Neural cell (in vitro differentiated cells): ENCODE results near the gene BCAS1. TPM values are rescaled to one million over a fixed set of nuclear protein-coding genes. Genes with fewer than 3 reads are reported as not detected.

Source experiments
- H2AFZ ChIP-seq: fragments of 200-600, 300-800 bp; sonication (generic), shearing (Covaris generic); 2 replicates; pipeline ENCODE4 v1.6.0; 2014; ENCODE audit warnings: low read depth, mild to moderate bottlenecking, antibody characterized with exemption, low read length, moderate library complexity
- H3F3A ChIP-seq: fragments of 200-600 bp; shearing (Covaris generic); 2 replicates; pipeline ENCODE4 v1.6.1; 2016; ENCODE audit warnings: mild to moderate bottlenecking, moderate library complexity, mixed read lengths, antibody characterized with exemption, low read length; ENCODE audit not compliant: insufficient read depth, poor library complexity, severe bottlenecking
- H3K27ac ChIP-seq: fragments of 200-600, 300-800 bp; sonication (generic), shearing (Covaris generic); 2 replicates; pipeline ENCODE4 v1.5.1; 2014; ENCODE audit warnings: mild to moderate bottlenecking, low read length, moderate library complexity
- H3K27me3 ChIP-seq: fragments of 300-800, 200-600 bp; sonication (generic), shearing (Covaris generic); 2 replicates; pipeline ENCODE4 v1.6.0; 2014; ENCODE audit warnings: mild to moderate bottlenecking, low read depth, low read length, moderate library complexity; ENCODE audit not compliant: insufficient read depth
- H3K36me3 ChIP-seq: fragments of 300-800, 200-600 bp; sonication (generic), shearing (Covaris generic); 2 replicates; pipeline ENCODE4 v1.5.1; 2014; ENCODE audit warnings: mild to moderate bottlenecking, antibody characterized with exemption, low read length, moderate library complexity; ENCODE audit not compliant: insufficient read depth
- H3K4me2 ChIP-seq: fragments of 300-800, 200-600 bp; sonication (generic), shearing (Covaris generic); 2 replicates; pipeline ENCODE4 v1.6.0; 2014; ENCODE audit warnings: mild to moderate bottlenecking, low read length
- H3K4me3 ChIP-seq: fragments of 300-800, 200-600 bp; sonication (generic), shearing (Covaris generic); 2 replicates; pipeline ENCODE4 v1.5.1; 2014; ENCODE audit warnings: mild to moderate bottlenecking, low read length, moderate library complexity
- H3K79me2 ChIP-seq: fragments of 200-600 bp; shearing (Covaris generic); replicated peaks from 2 replicates; pipeline ENCODE4 v1.6.0; 2014; ENCODE audit warnings: mild to moderate bottlenecking, low read length, moderate library complexity; ENCODE audit not compliant: insufficient read depth
- H3K9ac ChIP-seq: fragments of 300-800, 200-600 bp; sonication (generic), shearing (Covaris generic); 2 replicates; pipeline ENCODE4 v1.6.1; 2016; ENCODE audit warnings: mild to moderate bottlenecking, low read length, mixed read lengths
- H3K9me2 ChIP-seq: fragments of 200-600 bp; shearing (Covaris generic); 2 replicates; pipeline ENCODE4 v1.6.1; 2016; ENCODE audit warnings: mild to moderate bottlenecking, low read length, mixed read lengths; ENCODE audit not compliant: insufficient read depth
- H3K9me3 ChIP-seq: fragments of 200-600, 300-800 bp; sonication (generic), shearing (Covaris generic); 2 replicates; pipeline ENCODE4 v1.6.1; 2016; ENCODE audit warnings: mild to moderate bottlenecking, mixed run types, low read length, moderate library complexity, mixed read lengths
- H4K20me1 ChIP-seq: fragments of 200-600 bp; shearing (Covaris generic); 2 replicates; pipeline ENCODE4 v1.6.1; 2016; ENCODE audit warnings: mild to moderate bottlenecking, mixed run types; ENCODE audit not compliant: insufficient read depth
- CTCF ChIP-seq: fragments of 450-650 bp; IDR thresholded peaks from 2 replicates; pipeline ENCODE4 v1.5.1; 2014; ENCODE audit warnings: antibody characterized with exemption, mild to moderate bottlenecking, moderate library complexity; ENCODE audit not compliant: poor library complexity, severe bottlenecking
- EP300 ChIP-seq: fragments of 450-650 bp; conservative IDR thresholded peaks from 2 replicates; pipeline ENCODE4 v1.6.1; 2014; ENCODE audit warnings: antibody characterized with exemption, mild to moderate bottlenecking, moderate library complexity; ENCODE audit not compliant: poor library complexity, severe bottlenecking
- EZH2 ChIP-seq: fragments of 200-600, 300-800 bp; shearing (Covaris generic), sonication (generic); IDR thresholded peaks from 2 replicates; pipeline ENCODE4 v1.6.1; 2014; ENCODE audit warnings: antibody characterized with exemption, low read length, borderline replicate concordance, mild to moderate bottlenecking; ENCODE audit not compliant: insufficient read depth, poor library complexity, severe bottlenecking
- MXI1 ChIP-seq: fragments of 450-650 bp; conservative IDR thresholded peaks from 2 replicates; pipeline ENCODE4 v1.6.1; 2014; ENCODE audit warnings: antibody characterized with exemption, mild to moderate bottlenecking; ENCODE audit not compliant: poor library complexity, severe bottlenecking
- POLR2AphosphoS5 ChIP-seq: IDR thresholded peaks from 2 replicates; pipeline ENCODE4 v1.6.1; 2012
- RAD21 ChIP-seq: fragments of 450-650 bp; conservative IDR thresholded peaks from 2 replicates; pipeline ENCODE4 v1.6.1; 2014; ENCODE audit warnings: antibody characterized with exemption, mild to moderate bottlenecking, moderate library complexity
- REST ChIP-seq: IDR thresholded peaks from 2 replicates; pipeline ENCODE4 v1.6.1; 2012; ENCODE audit warnings: borderline replicate concordance
- SMC3 ChIP-seq: fragments of 450-650 bp; conservative IDR thresholded peaks from 2 replicates; pipeline ENCODE4 v1.6.1; 2014; ENCODE audit warnings: antibody characterized with exemption, mild to moderate bottlenecking, moderate library complexity; ENCODE audit not compliant: poor library complexity
- TAF1 ChIP-seq: IDR thresholded peaks from 2 replicates; pipeline ENCODE4 v1.6.1; 2012; ENCODE audit warnings: low read depth
- polyA plus RNA-seq: library from polyadenylated mRNA; depleted of rRNA; stranded (reverse); fragments of >200 nt; gene quantifications from 2 replicates; pipeline ENCODE4 v1.2.3, GENCODE V29; 2014

The BCAS1 gene
- polyA plus RNA-seq, 1 donor from 2014 or later = not detected

GRCh38 chr20:53917145-53918019 is 153.0 kb downstream of the BCAS1 start:
- no peaks in the 10 kb centered on the region for H3K27me3 ChIP-seq
- H3K9me3 ChIP-seq = no peaks in the 10 kb centered on the region
- H3K4me2 ChIP-seq = no peak overlapping the region
- H3F3A ChIP-seq = no peaks in the 10 kb centered on the region
- H3K9ac ChIP-seq = no peak overlapping the region
- no peaks in the 10 kb centered on the region for H3K9me2 ChIP-seq
- no peak overlapping the region for H3K27ac ChIP-seq
- H3K79me2 ChIP-seq = no peaks in the 10 kb centered on the region
- no peaks in the 10 kb centered on the region for H4K20me1 ChIP-seq
- H2AFZ ChIP-seq = no peak overlapping the region
- no peak overlapping the region for H3K4me3 ChIP-seq
- H3K36me3 ChIP-seq = no peaks in the 10 kb centered on the region
- TF ChIP-seq EZH2 (no peak), POLR2AphosphoS5 (no peak), REST (no peak), RAD21 (no peak), EP300 (no peak), SMC3 (no peak), CTCF (no peak), TAF1 (no peak), MXI1 (no peak)

- Histone ChIP-seq H2AFZ (no peak overlapping the region), H3F3A (no peaks in the 10 kb centered on the region), H3K4me3 (no peak overlapping the region), H3K36me3 (no peaks in the 10 kb centered on the region), H3K79me2 (no peaks in the 10 kb centered on the region), H3K27ac (no peak overlapping the region), H3K9me3 (no peaks in the 10 kb centered on the region), H3K9ac (no peak overlapping the region), H4K20me1 (no peaks in the 10 kb centered on the region), H3K9me2 (no peaks in the 10 kb centered on the region), H3K4me2 (no peak overlapping the region), H3K27me3 (no peaks in the 10 kb centered on the region)
- TF ChIP-seq EP300 = no peak
- no peak for TF ChIP-seq REST
- no peak for TF ChIP-seq CTCF
- TF ChIP-seq RAD21 = no peak
- no peak for TF ChIP-seq POLR2AphosphoS5
- TF ChIP-seq EZH2 = no peak
- TF ChIP-seq SMC3 = no peak
- TF ChIP-seq MXI1 = no peak
- no peak for TF ChIP-seq TAF1
Measured at GRCh38 chr20:53916173-53916512, 154.3 kb downstream of the BCAS1 start.
